ENCODE results near the gene NUP133.

GRCh38 chr1:229436201-229436600 is 71.9 kb downstream of the NUP133 start:
- no peak for TF ChIP-seq EGR2 (tag by site-specific recombination; IDR thresholded peaks at IDR 0.05; ENCODE audit: low read depth)
- no peak for TF ChIP-seq ZNF521 (tag by site-specific recombination; IDR thresholded peaks at IDR 0.05)
- TF ChIP-seq REST (tag by site-specific recombination; IDR thresholded peaks at IDR 0.05), result no peak
- TF ChIP-seq ZNF639 (tag by site-specific recombination; IDR thresholded peaks at IDR 0.05), result no peak
- TF ChIP-seq CTCF (tag by site-specific recombination; IDR thresholded peaks at IDR 0.05), result no peak
- TF ChIP-seq, protein P1, sequence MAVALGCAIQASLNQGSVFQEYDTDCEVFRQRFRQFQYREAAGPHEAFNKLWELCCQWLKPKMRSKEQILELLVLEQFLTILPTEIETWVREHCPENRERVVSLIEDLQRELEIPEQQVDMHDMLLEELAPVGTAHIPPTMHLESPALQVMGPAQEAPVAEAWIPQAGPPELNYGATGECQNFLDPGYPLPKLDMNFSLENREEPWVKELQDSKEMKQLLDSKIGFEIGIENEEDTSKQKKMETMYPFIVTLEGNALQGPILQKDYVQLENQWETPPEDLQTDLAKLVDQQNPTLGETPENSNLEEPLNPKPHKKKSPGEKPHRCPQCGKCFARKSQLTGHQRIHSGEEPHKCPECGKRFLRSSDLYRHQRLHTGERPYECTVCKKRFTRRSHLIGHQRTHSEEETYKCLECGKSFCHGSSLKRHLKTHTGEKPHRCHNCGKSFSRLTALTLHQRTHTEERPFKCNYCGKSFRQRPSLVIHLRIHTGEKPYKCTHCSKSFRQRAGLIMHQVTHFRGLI (tag by site-specific recombination; IDR thresholded peaks at IDR 0.05), result no peak
- TF ChIP-seq ZNF48 (tag by site-specific recombination; IDR thresholded peaks at IDR 0.05), result no peak
- no peak for TF ChIP-seq ZBTB6 (tag by site-specific recombination; IDR thresholded peaks at IDR 0.05)
- no peak for TF ChIP-seq ZBTB1 (tag by site-specific recombination; IDR thresholded peaks at IDR 0.05)
